NCI-H1417 (cell line): ENCODE results near the gene MDN1.
"Not testable (repeated sequence)": the region's sequence is repeated elsewhere in the genome, so short reads cannot be mapped to it uniquely, and the experiment has no call there.

Experiments used
- DNase-seq, 3 experiments: peaks; one replicate each; lab custom pipeline; 2025; lab: John Stamatoyannopoulos, UW

Gene MDN1

DNA sequence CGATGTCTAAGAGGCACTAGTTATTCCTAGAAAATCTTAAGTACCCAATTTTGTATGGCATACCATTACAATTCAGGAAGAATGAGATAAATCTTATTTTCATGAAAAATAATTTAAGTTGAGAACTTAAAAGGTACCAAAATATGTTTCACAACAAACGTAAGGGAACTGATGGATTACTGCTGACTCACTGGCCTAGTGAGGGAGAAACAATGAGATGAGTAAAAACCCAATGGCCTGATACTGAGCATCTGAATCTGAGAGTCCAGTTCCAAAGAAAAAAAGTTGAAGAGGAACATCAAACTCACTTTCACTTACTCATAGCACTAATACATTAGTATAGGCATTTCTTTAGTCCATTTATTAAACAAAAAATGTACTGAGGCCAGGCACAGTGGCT is 56.0 kb downstream of the MDN1 start:
- DNase-seq: no peak

DNA sequence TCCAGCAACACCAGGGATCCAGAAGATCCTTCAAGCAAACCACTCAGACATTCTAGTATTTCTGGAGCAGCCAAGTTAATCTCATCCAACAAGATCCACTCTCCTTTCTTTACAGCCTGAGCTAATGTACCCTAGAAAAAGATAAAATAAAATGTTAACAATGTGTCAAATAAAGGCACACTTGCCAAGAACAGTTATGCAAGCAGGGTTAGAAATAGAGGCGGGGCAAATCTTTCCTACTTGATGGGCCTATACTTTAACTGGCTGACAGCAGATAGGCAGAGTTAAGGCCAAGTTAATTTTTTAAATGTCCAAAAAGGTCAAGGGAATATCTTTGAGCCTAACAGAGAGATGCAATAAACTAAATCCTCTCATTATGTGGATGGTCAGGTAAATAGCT is 60.8 kb downstream of the MDN1 start:
- DNase-seq: no peak

DNA sequence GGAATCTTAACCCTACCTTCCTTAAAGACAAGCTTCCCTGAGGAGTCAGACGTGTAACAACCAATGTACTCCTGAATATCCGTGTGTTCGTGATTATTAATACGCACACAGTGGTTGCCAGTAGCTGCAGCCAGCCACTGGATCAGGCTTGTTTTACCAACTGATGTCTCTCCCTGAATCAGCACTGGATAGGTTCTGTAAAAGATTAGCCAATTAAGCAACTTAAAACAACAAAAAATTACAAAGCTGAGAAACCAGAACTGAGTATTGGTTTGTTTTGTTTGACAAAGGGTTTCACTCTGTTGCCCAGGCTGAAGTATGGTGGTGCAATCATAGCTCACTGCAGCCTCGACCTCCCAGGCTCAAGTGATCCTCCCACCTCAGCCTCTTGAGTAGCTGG is 69.3 kb downstream of the MDN1 start:
- DNase-seq: no peak

GRCh38 chr6:89749918-89750317 is 69.7 kb downstream of the MDN1 start:
- DNase-seq: no peak

GRCh38 chr6:89745716-89746115 is 73.9 kb downstream of the MDN1 start:
- DNase-seq: no peak

- no peak for DNase-seq
Observed at GRCh38 chr6:89745096-89745495, 74.5 kb downstream of the MDN1 start.

- no peak for DNase-seq
Observed at GRCh38 chr6:89736893-89737292, 82.7 kb downstream of the MDN1 start.

GRCh38 chr6:89734526-89734925 is 85.1 kb downstream of the MDN1 start:
- no peak for DNase-seq

- no peak for DNase-seq
Observed at GRCh38 chr6:89731924-89732567, 87.5 kb downstream of the MDN1 start.

DNA sequence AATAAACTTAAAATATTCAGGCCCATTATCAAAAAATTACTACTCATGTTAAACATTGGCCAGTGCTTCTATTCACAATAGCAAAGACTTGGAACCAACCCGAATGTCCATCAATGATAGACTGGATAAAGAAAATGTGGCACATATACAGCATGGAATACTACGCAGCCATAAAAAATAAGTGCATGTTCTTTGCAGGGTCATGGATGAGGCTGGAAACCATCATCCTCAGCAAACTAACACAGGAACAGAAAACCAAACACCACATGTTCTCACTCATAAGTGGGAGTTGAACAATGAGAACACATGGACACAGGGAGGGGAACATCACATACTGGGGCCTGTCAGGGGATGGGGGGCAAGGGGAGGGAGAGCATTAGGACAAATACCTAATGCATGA is 88.3 kb downstream of the MDN1 start:
- DNase-seq: not testable (repeated sequence)

- no peak for DNase-seq
Observed at GRCh38 chr6:89729818-89730217, 89.8 kb downstream of the MDN1 start.

GRCh38 chr6:89727501-89727900 is 92.1 kb downstream of the MDN1 start:
- DNase-seq: no peak

DNA sequence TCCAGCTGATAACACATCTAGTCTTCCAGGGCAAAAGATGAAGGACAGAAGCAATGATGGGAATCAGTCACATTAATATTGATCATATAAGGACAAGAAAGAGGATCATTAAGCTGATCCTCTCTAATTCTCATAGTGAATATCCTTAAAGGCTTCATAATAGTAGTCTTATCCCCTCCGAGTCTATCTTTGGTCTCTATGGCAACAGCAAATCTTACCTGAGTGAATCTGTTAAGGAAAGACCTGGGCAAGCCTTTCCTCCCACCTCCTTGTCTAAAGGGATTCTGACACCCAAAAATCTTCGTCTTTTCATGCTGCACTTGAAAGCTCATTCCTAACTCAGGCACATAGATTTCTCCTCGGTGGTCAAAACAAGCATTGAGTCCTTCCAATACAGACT is 94.6 kb downstream of the MDN1 start:
- no peak for DNase-seq

DNA sequence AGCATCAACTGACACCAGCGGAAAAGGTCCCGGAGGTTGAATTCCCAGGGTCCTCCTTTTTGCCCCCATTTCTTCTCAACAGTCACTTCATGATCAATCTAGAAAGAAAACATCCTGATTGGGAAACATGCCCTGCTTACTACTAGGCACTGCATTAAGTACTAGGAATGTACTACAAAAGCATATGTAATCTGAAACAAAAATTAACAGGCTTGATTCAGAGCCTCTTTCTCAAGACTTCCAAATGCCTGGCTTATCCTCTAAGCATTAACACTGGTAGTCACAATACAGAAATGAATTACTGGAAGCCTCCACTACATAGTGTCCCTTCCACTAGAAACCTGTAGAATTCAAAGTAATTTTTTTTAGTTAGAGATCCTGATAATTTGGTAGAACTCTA is 96.5 kb downstream of the MDN1 start:
- DNase-seq: no peak

GRCh38 chr6:89716532-89716931 is 103.1 kb downstream of the MDN1 start:
- DNase-seq: no peak

DNA sequence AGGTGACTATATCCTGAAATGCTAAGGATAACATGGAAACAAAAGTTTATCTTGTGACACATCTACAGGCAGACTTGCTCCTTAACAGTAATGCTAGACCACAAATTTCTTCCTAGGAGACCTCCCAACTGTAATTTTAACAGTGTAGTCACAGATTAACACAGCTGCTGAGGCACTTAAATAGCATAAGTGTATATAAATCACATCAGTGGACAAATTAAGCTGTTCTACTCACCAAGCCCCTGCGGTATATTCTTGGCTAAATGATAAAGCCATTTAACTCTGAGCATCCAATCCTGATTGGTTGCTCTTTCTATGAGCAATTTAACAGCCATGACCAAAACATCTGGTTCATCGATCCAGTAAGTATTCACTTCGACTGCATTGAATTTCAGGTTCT is 107.8 kb downstream of the MDN1 start:
- peak in 1 of 3 experiments; percentile 3 for DNase-seq

DNA sequence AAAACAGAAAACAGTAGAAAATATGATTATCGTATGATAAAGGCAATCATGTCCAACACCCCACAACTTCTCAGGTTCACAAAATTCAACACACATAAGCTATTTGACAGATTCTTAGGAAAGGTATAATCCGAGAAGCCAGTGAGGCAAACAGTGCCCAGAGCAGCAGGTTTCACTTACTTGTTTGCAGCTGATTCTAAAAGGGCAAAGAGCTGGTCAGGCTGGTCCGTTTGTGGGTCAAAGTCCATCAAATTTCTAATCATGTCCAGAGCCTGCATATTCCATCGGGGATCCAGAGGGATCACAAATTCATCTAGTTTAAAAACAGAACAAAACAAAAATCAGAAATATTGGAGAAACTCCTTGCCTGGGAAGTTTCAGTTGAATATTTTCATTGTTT is 111.3 kb downstream of the MDN1 start:
- DNase-seq: no peak

- no peak for DNase-seq
Observed at GRCh38 chr6:89707766-89708165, 111.8 kb downstream of the MDN1 start.

- no peak for DNase-seq
Observed at GRCh38 chr6:89706121-89706520, 113.5 kb downstream of the MDN1 start.

- DNase-seq: no peak
Observed at GRCh38 chr6:89703292-89703691, 116.3 kb downstream of the MDN1 start.

DNA sequence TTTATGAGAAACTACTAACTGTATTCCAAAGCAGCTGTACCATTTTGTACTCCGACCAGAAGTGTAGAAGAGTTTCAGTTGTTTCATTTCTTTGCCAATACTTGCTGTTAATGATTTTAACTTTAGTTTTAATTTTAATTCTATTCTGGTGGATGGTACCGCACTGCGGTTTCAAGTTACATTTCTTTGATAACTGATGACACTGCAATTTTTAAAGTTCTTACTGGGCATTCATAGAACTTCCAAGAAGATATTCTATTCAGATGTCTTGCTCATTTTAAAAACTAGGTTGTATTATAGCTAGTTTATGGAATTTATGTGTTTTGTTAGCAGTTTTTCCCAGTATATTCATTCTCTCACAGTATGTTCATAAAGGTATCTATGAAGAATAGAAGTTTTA is 117.2 kb downstream of the MDN1 start:
- DNase-seq: no peak

DNA sequence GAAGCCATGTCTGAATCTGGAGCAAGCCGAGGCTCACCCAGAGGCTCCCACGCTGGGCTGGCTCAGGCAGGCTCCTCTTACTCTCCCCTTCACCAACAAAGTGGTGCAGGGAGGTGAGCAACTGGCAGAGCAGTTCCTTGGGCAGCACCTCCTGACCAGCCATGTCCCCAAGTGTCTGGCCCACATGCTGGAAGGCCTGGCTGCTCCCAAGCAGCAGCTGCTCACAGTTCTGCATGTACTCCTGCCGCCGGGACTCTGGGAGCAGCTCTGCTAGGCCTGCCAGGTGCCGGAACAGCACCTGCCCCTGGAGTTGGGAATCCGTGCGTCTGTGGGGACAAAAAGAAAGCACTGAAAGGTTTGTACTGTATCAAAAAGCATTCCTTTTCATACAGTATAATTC is 123.9 kb downstream of the MDN1 start:
- no peak for DNase-seq

DNA sequence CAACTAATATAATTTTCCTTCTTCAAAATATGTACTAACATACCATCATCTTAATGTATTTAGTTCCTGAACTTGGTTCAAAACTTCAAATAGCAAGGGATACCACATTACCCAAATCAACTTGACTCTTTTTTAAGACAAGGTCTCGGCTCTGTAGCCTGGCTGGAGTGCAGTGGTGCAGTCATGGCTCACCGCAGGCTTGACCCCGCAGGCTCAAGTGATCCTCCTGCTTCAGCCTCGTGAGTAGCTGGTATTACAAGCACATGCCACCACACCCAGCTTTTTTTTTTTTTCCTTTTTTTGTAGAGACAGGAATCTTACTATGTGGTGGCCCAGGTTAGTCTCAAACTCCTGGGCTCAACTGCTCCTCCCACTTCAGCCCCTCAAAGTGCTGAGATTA is 125.2 kb downstream of the MDN1 start:
- DNase-seq: no peak

DNA sequence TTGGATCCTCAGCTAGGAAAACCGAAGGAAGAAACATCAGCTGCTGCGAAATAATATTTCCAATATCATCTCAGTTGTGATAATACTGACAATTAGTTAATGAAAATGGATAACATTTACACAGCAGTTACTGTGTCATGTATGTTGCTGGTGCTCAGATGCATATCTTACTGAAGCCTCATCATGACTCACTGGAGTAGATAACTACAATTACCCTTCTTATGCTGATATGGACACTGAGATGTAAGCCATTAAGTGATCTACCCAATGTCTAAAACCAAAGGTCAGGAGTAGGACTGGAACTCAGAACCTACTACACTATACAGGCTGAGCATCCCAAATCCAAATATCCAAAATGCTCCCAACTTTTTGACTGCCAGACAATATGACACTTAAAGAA is 126.4 kb downstream of the MDN1 start:
- DNase-seq: no peak

- no peak for DNase-seq
Observed at GRCh38 chr6:89692256-89692655, 127.3 kb downstream of the MDN1 start.
